Thyroid gland (tissue), 4 donors: ENCODE results near the gene SLC35A4. TPM values are rescaled to one million over a fixed set of nuclear protein-coding genes. Genes with fewer than 3 reads are reported as not detected.

Source experiments
- DNase-seq, 2 donors: peaks; one replicate each; pipeline ENCODE4 v3.0.0-alpha.2; 2019
- H3K27ac ChIP-seq, 3 donors: fragments of 200-600 bp; sonication (generic); 1 replicate in 2 of 3; 2 replicates in 1 of 3; pipeline ENCODE4 v1.5.1; 2016 to 2019; ENCODE audit warnings: mild to moderate bottlenecking in 1 of 3, moderate library complexity in 1 of 3
- H3K27me3 ChIP-seq: fragments of 200-600 bp; sonication (generic); one replicate; pipeline ENCODE4 v1.5.1; 2019
- H3K36me3 ChIP-seq, 2 donors: fragments of 200-600 bp; sonication (generic); one replicate each; pipeline ENCODE4 v1.5.1; 2016 to 2019
- H3K4me1 ChIP-seq, 2 donors: fragments of 200-600 bp; sonication (generic); one replicate each; pipeline ENCODE4 v1.5.1; 2017 to 2019
- H3K4me3 ChIP-seq, 3 donors: fragments of 200-600 bp; sonication (generic); replicated peaks in 1 of 3; 1 replicate in 2 of 3; 2 replicates in 1 of 3; pipeline ENCODE4 v1.5.1; 2016; ENCODE audit warnings: mild to moderate bottlenecking in 1 of 3
- H3K9me3 ChIP-seq: fragments of 200-600 bp; sonication (generic); one replicate; pipeline ENCODE4 v1.5.1; 2017
- POLR2A ChIP-seq, 2 donors: fragments of 450-650 bp; IDR thresholded peaks; one replicate each; pipeline ENCODE4 v1.6.1; 2017; ENCODE audit warnings: antibody characterized with exemption in 2 of 2, mild to moderate bottlenecking in 2 of 2, moderate library complexity in 1 of 2
- WGBS, 2 donors: methylation state at CpG; one replicate each; pipeline ENCODE4 v1.1.5; 2017; 5-methylcytosine and 5-hydroxymethylcytosine counted together
- intact Hi-C: fragments of 100-400 bp; cut with DNase I; formaldehyde crosslinking; loops from one replicate; pipeline ENCODE4 v1.15.1; 2023
- microRNA-seq: library from miRNA; unstranded; fragments of <30 nt; microRNA quantifications from one replicate; pipeline ENCODE4, GENCODE V29; 2016
- small RNA-seq: library from RNA; depleted of rRNA; stranded (forward); fragments of <200 nt; gene quantifications from one replicate; pipeline ENCODE3, GENCODE V24; 2016
- total RNA-seq, 4 donors: library from RNA; depleted of rRNA; stranded (reverse); fragments of >200 nt; gene quantifications; one replicate each; pipeline ENCODE4 v1.2.3, GENCODE V29; 2016
- TF ChIP-seq, protein P1 (sequence below), 6 experiments: fragments of 200-600 bp in 3 of 6; fragments of 450-650 bp in 3 of 6; sonication (generic) in 3 of 6; IDR thresholded peaks; one replicate each; pipeline ENCODE4 v1.5.1; 2016 to 2019; ENCODE audit warnings: antibody characterized with exemption in 6 of 6, mild to moderate bottlenecking in 2 of 6, inconsistent platforms in 1 of 6, moderate library complexity in 1 of 6

The SLC35A4 gene
- total RNA-seq, 4 donors from 2014 or later: 64.2 to 114 (median 74.0) TPM

DNA sequence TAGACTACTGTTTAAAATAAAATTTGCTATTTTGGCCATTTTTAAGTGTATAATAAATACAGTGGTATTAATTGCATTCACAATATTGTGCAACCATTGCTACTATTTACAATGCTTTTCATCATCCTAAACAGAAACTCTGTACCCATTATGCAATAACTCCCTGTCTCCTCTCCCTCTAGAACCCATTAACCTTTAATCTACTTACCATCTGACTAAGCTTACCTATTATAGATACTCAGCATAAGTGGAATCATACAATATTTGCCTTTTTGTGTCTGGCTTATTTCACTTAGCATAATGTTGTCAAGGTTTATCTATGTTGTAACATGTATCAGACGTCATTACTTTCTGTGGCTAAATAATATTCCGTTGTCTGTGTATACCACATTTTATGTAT lies 42.4 kb downstream of the SLC35A4 start:
- Histone ChIP-seq H3K4me3 (no peak overlapping the region), H3K27ac (no peak overlapping the region), H3K27me3 (no peaks in the 10 kb centered on the region), H3K4me1 (peaks cover 0 to 12% of the 10 kb centered on the region in 2 donors), H3K9me3 (no peaks in the 10 kb centered on the region), H3K36me3 (no peaks in the 10 kb centered on the region)
- no peak for TF ChIP-seq POLR2A (IDR thresholded peaks at IDR 0.05)
- TF ChIP-seq, protein P1, sequence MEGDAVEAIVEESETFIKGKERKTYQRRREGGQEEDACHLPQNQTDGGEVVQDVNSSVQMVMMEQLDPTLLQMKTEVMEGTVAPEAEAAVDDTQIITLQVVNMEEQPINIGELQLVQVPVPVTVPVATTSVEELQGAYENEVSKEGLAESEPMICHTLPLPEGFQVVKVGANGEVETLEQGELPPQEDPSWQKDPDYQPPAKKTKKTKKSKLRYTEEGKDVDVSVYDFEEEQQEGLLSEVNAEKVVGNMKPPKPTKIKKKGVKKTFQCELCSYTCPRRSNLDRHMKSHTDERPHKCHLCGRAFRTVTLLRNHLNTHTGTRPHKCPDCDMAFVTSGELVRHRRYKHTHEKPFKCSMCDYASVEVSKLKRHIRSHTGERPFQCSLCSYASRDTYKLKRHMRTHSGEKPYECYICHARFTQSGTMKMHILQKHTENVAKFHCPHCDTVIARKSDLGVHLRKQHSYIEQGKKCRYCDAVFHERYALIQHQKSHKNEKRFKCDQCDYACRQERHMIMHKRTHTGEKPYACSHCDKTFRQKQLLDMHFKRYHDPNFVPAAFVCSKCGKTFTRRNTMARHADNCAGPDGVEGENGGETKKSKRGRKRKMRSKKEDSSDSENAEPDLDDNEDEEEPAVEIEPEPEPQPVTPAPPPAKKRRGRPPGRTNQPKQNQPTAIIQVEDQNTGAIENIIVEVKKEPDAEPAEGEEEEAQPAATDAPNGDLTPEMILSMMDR (IDR thresholded peaks at IDR 0.05): no peak
- WGBS, 2 donors: 92 to 94% methylated on average over 2 of the region's 2 CpGs
- no peak for DNase-seq
- intact Hi-C loops: no loop called here

DNA sequence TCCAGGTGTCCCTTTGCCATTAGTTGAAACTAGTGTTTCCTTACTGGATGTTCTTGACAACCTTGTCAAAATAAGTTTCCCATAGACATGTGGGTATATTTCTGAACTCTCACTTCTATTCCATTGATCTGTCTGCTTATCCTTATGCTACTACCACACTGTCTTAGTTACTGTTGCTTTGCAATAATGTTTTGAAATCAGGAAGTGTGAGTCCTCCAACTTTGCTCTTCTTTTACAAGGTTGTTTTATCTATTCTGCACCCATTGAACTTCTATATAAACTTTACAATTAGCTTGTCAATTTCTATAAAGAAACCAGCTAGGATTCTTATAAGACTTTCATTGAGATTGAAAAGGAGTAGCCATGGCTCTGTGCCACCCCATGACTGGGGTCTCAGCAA lies 44.1 kb downstream of the SLC35A4 start:
- Histone ChIP-seq H3K9me3 (no peaks in the 10 kb centered on the region), H3K4me1 (peaks cover 0 to 12% of the 10 kb centered on the region in 2 donors), H3K27ac (no peak overlapping the region), H3K27me3 (no peaks in the 10 kb centered on the region), H3K4me3 (no peak overlapping the region), H3K36me3 (no peaks in the 10 kb centered on the region)
- intact Hi-C loops: no loop called here
- DNase-seq: no peak
- TF ChIP-seq, protein P1 (IDR thresholded peaks at IDR 0.05): no peak
- TF ChIP-seq POLR2A (IDR thresholded peaks at IDR 0.05): no peak

DNA sequence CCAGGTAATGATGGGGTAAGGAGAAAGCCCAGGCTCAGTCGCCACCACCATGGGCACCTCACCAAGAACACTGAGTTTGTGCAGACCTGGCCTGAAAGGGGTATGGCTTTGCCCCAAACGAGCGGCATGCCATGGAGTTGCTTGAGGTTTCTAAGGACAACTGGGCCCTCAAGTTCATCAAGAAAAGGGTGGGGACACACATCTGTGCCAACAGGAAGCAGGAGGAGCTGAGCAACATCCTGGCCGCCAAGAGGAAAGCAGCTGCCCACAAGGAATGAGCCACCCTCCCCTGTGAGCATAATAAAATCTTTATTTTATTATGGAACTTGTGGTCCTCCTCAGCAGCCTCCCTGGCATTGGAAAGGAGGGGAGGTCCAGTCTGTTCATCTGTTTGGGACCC lies 44.5 kb downstream of the SLC35A4 start:
- H3K4me1 ChIP-seq: peaks cover 0 to 12% of the 10 kb centered on the region in 2 donors
- no peak for DNase-seq
- H3K9me3 ChIP-seq: no peaks in the 10 kb centered on the region
- intact Hi-C loops: no loop called here
- no peaks in the 10 kb centered on the region for H3K36me3 ChIP-seq
- WGBS, 2 donors: 81 to 90% methylated on average over 4 of the region's 4 CpGs
- TF ChIP-seq POLR2A (IDR thresholded peaks at IDR 0.05): no peak
- TF ChIP-seq, protein P1 (IDR thresholded peaks at IDR 0.05): no peak
- no peak overlapping the region for H3K4me3 ChIP-seq
- H3K27me3 ChIP-seq: no peaks in the 10 kb centered on the region
- H3K27ac ChIP-seq: no peak overlapping the region

DNA sequence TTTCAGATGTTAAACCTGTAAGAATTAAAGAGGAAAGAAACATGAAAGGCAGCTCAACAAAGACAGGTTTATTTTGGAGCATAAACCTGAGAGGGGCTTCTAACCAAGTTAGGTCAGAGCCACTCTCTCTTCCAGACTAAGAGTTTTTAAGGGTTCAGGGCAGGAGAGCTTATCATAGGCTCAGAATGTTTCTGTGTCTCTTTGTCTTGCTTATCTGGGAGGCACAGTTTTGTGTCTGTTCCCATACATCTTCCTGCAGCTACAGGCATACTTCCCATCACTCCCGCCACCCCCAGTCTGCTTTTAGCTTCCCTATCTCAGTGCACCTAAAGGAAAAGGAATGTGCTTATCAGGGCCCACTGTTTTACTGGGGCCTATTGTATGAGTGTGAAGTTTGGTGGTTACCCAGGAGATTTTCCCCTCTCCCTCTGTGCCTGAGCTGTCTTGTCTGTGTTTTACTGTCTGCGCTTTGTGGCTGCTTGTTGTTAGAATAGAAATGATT lies 46.4 kb downstream of the SLC35A4 start:
- no peak overlapping the region for H3K4me3 ChIP-seq
- no peak for DNase-seq
- H3K27ac ChIP-seq: no peak overlapping the region
- no peak for TF ChIP-seq POLR2A (IDR thresholded peaks at IDR 0.05)
- TF ChIP-seq, protein P1 (IDR thresholded peaks at IDR 0.05): no peak
- intact Hi-C loops: no loop called here
- H3K27me3 ChIP-seq: no peaks in the 10 kb centered on the region
- peaks cover 0 to 12% of the 10 kb centered on the region in 2 donors for H3K4me1 ChIP-seq
- no peaks in the 10 kb centered on the region for H3K9me3 ChIP-seq
- no peaks in the 10 kb centered on the region for H3K36me3 ChIP-seq
- WGBS, 2 donors: 83 to 90% methylated on average over 2 of the region's 2 CpGs

Small RNA genes lying within 50 kb of the gene (microRNA-seq; reads per million reads assigned to microRNA genes)
- not detected for gene MIR6831

Small RNA genes lying within 50 kb of the gene (small RNA-seq; reads per million reads assigned to genes)
- gene RF00279: not detected
- not detected for gene RF00443

Other genes starting within 250 kb of the SLC35A4 start
- gene HBEGF, start 218.2 kb upstream of the SLC35A4 start, total RNA-seq: 10 to 100 TPM in 3 of 4 donors, 1 to 10 TPM in 1; 5.8 to 13.0 (median 12.6) TPM
- under 1 TPM in 3 of 4 donors, not detected in 1; 0.29 to 0.45 (median 0.29) TPM for gene SLC4A9, start 204.6 kb upstream of the SLC35A4 start, total RNA-seq
- 100 to 1,000 TPM; 148 to 247 (median 163) TPM for gene ANKHD1, start 163.0 kb upstream of the SLC35A4 start, total RNA-seq
- gene EIF4EBP3, start 17.2 kb upstream of the SLC35A4 start, total RNA-seq: 10 to 100 TPM in 3 of 4 donors, 1 to 10 TPM in 1; 9.1 to 18.9 (median 15.6) TPM
- 10 to 100 TPM; 22.7 to 43.7 (median 35.7) TPM for gene SRA1, start 7.4 kb upstream of the SLC35A4 start, total RNA-seq
- gene APBB3, start 230 bp upstream of the SLC35A4 start, total RNA-seq: 10 to 100 TPM; 20.2 to 33.5 (median 26.1) TPM
- gene CD14, start 68.3 kb downstream of the SLC35A4 start, total RNA-seq: 10 to 100 TPM; 18.5 to 36.7 (median 30.0) TPM
- 10 to 100 TPM; 16.1 to 48.7 (median 29.3) TPM for gene TMCO6, start 74.6 kb downstream of the SLC35A4 start, total RNA-seq
- gene NDUFA2, start 82.8 kb downstream of the SLC35A4 start, total RNA-seq: 10 to 100 TPM; 25.9 to 90.9 (median 56.4) TPM
- 100 to 1,000 TPM; 106 to 279 (median 161) TPM for gene IK, start 83.0 kb downstream of the SLC35A4 start, total RNA-seq
- 10 to 100 TPM; 19.5 to 23.8 (median 20.7) TPM for gene WDR55, start 100.1 kb downstream of the SLC35A4 start, total RNA-seq
- gene DND1, start 108.7 kb downstream of the SLC35A4 start, total RNA-seq: 1 to 10 TPM in 2 of 4 donors, not detected in 2; 1.3 to 2.0 TPM
- 10 to 100 TPM; 41.0 to 56.8 (median 48.2) TPM for gene HARS1, start 126.5 kb downstream of the SLC35A4 start, total RNA-seq
- gene HARS2, start 126.6 kb downstream of the SLC35A4 start, total RNA-seq: 10 to 100 TPM; 29.3 to 31.8 (median 30.1) TPM
- 10 to 100 TPM; 35.1 to 46.0 (median 37.5) TPM for gene ZMAT2, start 135.6 kb downstream of the SLC35A4 start, total RNA-seq
- gene PCDHA1, start 221.3 kb downstream of the SLC35A4 start, total RNA-seq: under 1 TPM in 1 of 4 donors, not detected in 3; 0.13 TPM
- gene PCDHA2, start 230.0 kb downstream of the SLC35A4 start, total RNA-seq: under 1 TPM in 1 of 4 donors, not detected in 3; 0.22 TPM
- 1 to 10 TPM; 1.1 to 1.7 (median 1.3) TPM for gene PCDHA3, start 236.2 kb downstream of the SLC35A4 start, total RNA-seq
- 1 to 10 TPM in 1 of 4 donors, under 1 TPM in 3; 0.40 to 2.1 (median 0.69) TPM for gene PCDHA4, start 242.2 kb downstream of the SLC35A4 start, total RNA-seq